Nephron (organoid): ENCODE data around the gene ITCH.
"Not testable (repeated sequence)": the region's sequence is repeated elsewhere in the genome, so short reads cannot be mapped to it uniquely, and the experiment has no call there.

ENCODE experiments used
- H3K27ac Mint-ChIP-seq, 3 experiments: 2 replicates each; pipeline ENCODE4 v1.8.0; 2020; ENCODE audit warnings: mixed read lengths in 3 of 3, mild to moderate bottlenecking in 2 of 3, moderate library complexity in 1 of 3
- H3K27me3 Mint-ChIP-seq: 2 replicates; pipeline ENCODE4 v1.8.0; 2021; ENCODE audit warnings: low read depth, mild to moderate bottlenecking, moderate library complexity, mixed read lengths
- H3K36me3 Mint-ChIP-seq: 2 replicates; pipeline ENCODE4 v1.8.0; 2020; ENCODE audit warnings: low read depth, mixed read lengths
- H3K4me1 Mint-ChIP-seq: 2 replicates; pipeline ENCODE4 v1.8.0; 2020; ENCODE audit warnings: mixed read lengths
- H3K4me3 Mint-ChIP-seq, 3 experiments: 2 replicates each; pipeline ENCODE4 v1.8.0; 2020; ENCODE audit warnings: mild to moderate bottlenecking in 3 of 3, mixed read lengths in 3 of 3, moderate library complexity in 2 of 3
- H3K9me3 Mint-ChIP-seq: 2 replicates; pipeline ENCODE4 v1.8.0; 2020; ENCODE audit warnings: mixed read lengths
- TF ChIP-seq, protein P1 (sequence below), 3 experiments: fragments of 200-600 bp; sonication (generic); IDR thresholded peaks; one replicate each; pipeline ENCODE4 v1.5.0; 2021; ENCODE audit warnings: antibody characterized with exemption in 3 of 3; ENCODE audit not compliant: unreplicated experiment in 3 of 3

ITCH gene

DNA sequence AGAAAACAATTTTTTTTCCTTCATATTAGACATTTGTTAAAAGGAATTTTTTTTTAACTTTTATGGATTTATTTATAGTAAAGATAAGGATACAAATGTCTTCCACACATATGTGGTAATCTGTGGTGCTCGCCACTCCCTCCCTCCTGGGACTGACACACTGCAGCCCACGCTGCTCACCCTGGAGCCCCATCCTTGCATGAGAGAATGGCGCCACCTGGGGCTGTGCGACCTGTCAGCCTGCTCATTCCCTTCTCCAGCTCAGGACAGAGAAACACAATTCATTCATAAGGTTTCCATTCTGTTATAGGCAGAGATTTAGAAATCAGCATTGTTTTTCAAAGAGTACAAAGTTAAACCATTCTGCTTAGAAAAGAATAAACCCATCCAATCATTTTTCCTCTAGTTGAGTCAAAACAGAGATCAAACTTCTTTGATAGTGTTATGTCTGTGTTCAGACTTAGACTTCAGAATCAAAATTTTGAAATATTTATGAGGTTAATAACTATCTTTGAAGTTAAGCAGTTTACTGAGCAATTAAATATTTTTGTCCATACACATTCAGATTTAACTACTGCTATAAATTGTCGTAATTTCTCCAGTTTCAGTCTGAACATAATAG is 110.3 kb downstream of the ITCH start:
- Mint-ChIP-seq H3K4me3 (no peak overlapping the region), H3K27ac (no peak overlapping the region), H3K27me3 (no peaks in the 10 kb centered on the region), H3K9me3 (no peaks in the 10 kb centered on the region), H3K4me1 (no peaks in the 10 kb centered on the region), H3K36me3 (peaks cover 81% of the 10 kb centered on the region)
- TF ChIP-seq, protein P1, sequence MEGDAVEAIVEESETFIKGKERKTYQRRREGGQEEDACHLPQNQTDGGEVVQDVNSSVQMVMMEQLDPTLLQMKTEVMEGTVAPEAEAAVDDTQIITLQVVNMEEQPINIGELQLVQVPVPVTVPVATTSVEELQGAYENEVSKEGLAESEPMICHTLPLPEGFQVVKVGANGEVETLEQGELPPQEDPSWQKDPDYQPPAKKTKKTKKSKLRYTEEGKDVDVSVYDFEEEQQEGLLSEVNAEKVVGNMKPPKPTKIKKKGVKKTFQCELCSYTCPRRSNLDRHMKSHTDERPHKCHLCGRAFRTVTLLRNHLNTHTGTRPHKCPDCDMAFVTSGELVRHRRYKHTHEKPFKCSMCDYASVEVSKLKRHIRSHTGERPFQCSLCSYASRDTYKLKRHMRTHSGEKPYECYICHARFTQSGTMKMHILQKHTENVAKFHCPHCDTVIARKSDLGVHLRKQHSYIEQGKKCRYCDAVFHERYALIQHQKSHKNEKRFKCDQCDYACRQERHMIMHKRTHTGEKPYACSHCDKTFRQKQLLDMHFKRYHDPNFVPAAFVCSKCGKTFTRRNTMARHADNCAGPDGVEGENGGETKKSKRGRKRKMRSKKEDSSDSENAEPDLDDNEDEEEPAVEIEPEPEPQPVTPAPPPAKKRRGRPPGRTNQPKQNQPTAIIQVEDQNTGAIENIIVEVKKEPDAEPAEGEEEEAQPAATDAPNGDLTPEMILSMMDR (IDR thresholded peaks at IDR 0.05; ENCODE audit: unreplicated experiment in 3 of 3) = peak in 1 of 3 experiments; percentile 33

DNA sequence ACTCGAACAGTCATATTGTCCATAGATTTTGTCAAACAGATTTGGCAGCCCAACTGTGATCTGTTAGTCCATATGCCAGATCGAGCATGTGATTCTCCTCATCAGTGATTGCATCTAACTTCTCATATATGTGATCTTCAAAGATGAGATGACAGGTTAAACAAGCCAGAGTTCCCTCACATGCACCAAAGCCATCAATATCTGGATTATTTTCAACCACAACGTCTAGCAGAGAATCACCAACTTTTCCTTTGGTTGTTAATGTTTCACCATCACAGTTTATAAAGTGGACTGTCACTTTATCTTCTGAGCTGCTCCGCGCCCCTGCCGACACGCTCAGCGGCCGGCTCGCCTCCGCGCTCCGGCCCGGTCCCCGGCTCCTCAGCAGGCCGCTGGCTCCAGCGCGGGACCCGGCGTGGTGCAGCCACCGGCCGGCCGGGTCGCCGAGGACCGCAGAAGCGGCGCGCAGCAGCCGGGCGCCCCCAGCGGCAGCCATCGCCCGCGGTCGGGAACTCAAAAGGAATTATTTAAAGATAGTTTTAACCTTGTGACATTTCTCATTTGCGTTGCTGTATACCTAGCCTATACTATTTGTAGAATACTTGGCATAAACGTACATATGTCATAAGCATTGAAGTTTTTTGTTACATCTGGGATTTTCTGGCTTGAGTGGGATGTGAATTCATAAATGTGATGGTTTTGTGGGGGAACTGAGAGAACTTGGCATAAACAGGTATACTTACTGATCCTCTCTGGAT is 113.1 kb downstream of the ITCH start:
- Mint-ChIP-seq H3K27me3 (no peaks in the 10 kb centered on the region), H3K4me3 (no peak overlapping the region), H3K4me1 (no peaks in the 10 kb centered on the region), H3K9me3 (peaks cover 3% of the 10 kb centered on the region), H3K27ac (no peak overlapping the region), H3K36me3 (peaks cover 92% of the 10 kb centered on the region)
- TF ChIP-seq, protein P1 (IDR thresholded peaks at IDR 0.05; ENCODE audit: unreplicated experiment in 3 of 3) = no peak

DNA sequence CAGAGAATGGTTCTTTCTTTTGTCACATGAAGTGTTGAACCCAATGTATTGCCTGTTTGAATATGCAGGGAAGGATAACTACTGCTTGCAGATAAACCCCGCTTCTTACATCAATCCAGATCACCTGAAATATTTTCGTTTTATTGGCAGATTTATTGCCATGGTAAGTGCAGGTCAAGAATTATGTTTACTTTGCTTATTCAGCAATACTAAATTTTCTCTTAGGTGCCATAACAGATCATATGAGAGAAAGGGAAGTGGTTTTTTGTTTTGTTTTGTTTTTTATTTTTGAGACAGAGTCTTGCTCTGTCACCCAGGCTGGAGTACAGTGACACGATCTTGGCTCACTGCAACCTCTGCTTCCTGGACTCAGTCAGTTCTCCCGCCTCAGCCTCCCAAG is 116.6 kb downstream of the ITCH start:
- Mint-ChIP-seq H3K4me1 (no peaks in the 10 kb centered on the region), H3K9me3 (peaks cover 13% of the 10 kb centered on the region), H3K27me3 (no peaks in the 10 kb centered on the region), H3K4me3 (no peak overlapping the region), H3K27ac (no peak overlapping the region), H3K36me3 (peaks cover 95% of the 10 kb centered on the region)
- TF ChIP-seq, protein P1 (IDR thresholded peaks at IDR 0.05; ENCODE audit: unreplicated experiment in 3 of 3) = no peak

- H3K4me1 Mint-ChIP-seq, H3K4me3 Mint-ChIP-seq, H3K27ac Mint-ChIP-seq, H3K27me3 Mint-ChIP-seq: not testable (repeated sequence)
- Mint-ChIP-seq H3K9me3 (peaks cover 13% of the 10 kb centered on the region), H3K36me3 (peaks cover 90% of the 10 kb centered on the region)
Measured at GRCh38 chr20:34482154-34482553, 119.1 kb downstream of the ITCH start.

GRCh38 chr20:34483585-34484220 is 120.6 kb downstream of the ITCH start:
- H3K4me3 Mint-ChIP-seq, H3K27me3 Mint-ChIP-seq, H3K27ac Mint-ChIP-seq, H3K4me1 Mint-ChIP-seq: not testable (repeated sequence)
- Mint-ChIP-seq H3K36me3 (peaks cover 89% of the 10 kb centered on the region), H3K9me3 (peaks cover 13% of the 10 kb centered on the region)

- H3K27ac Mint-ChIP-seq = no peak overlapping the region
- H3K4me3 Mint-ChIP-seq = no peak overlapping the region
- H3K27me3 Mint-ChIP-seq = no peaks in the 10 kb centered on the region
- peaks cover 10% of the 10 kb centered on the region for H3K9me3 Mint-ChIP-seq
- H3K4me1 Mint-ChIP-seq = no peaks in the 10 kb centered on the region
- H3K36me3 Mint-ChIP-seq = peaks cover 86% of the 10 kb centered on the region
- TF ChIP-seq, protein P1 (IDR thresholded peaks at IDR 0.05; ENCODE audit: unreplicated experiment in 3 of 3) = no peak
Measured at GRCh38 chr20:34485068-34485634, 122.1 kb downstream of the ITCH start.
